Activated CD4-positive, CD25-positive, alpha-beta regulatory T cell (primary cell): ENCODE results near the gene UBE2H.
"Not testable (repeated sequence)": the region's sequence is repeated elsewhere in the genome, so short reads cannot be mapped to it uniquely, and the experiment has no call there.

Experiments used
- DNase-seq, 4 experiments: peaks; one replicate each; lab custom pipeline; 2025; lab: John Stamatoyannopoulos, UW

Gene UBE2H

GRCh38 chr7:129823143-129823542 is 129.6 kb downstream of the UBE2H start:
- not testable (repeated sequence) for DNase-seq

GRCh38 chr7:129821476-129821875 is 131.3 kb downstream of the UBE2H start:
- DNase-seq: no peak

- DNase-seq: no peak
Observed at GRCh38 chr7:129816742-129817141, 136.0 kb downstream of the UBE2H start.

GRCh38 chr7:129807863-129808262 is 144.9 kb downstream of the UBE2H start:
- no peak for DNase-seq

- DNase-seq: no peak
Observed at GRCh38 chr7:129804890-129805719, 147.7 kb downstream of the UBE2H start.

- DNase-seq: no peak
Observed at GRCh38 chr7:129804111-129804889, 148.5 kb downstream of the UBE2H start.

- DNase-seq: no peak
Observed at GRCh38 chr7:129803546-129804081, 149.1 kb downstream of the UBE2H start.

- DNase-seq: no peak
Observed at GRCh38 chr7:129801882-129802281, 150.9 kb downstream of the UBE2H start.

- DNase-seq: no peak
Observed at GRCh38 chr7:129800901-129801300, 151.9 kb downstream of the UBE2H start.

- no peak for DNase-seq
Observed at GRCh38 chr7:129799350-129799955, 153.3 kb downstream of the UBE2H start.

GRCh38 chr7:129798616-129799349 is 154.0 kb downstream of the UBE2H start:
- no peak for DNase-seq

GRCh38 chr7:129797214-129797789 is 155.5 kb downstream of the UBE2H start:
- DNase-seq: no peak

- DNase-seq: no peak
Observed at GRCh38 chr7:129796186-129796775, 156.5 kb downstream of the UBE2H start.

GRCh38 chr7:129794461-129794860 is 158.3 kb downstream of the UBE2H start:
- DNase-seq: not testable (repeated sequence)

GRCh38 chr7:129793506-129794310 is 159.1 kb downstream of the UBE2H start:
- DNase-seq: no peak

GRCh38 chr7:129792721-129793120 is 160.0 kb downstream of the UBE2H start:
- DNase-seq: no peak

GRCh38 chr7:129790136-129790535 is 162.6 kb downstream of the UBE2H start:
- no peak for DNase-seq

GRCh38 chr7:129789652-129790051 is 163.1 kb downstream of the UBE2H start:
- no peak for DNase-seq

- no peak for DNase-seq
Observed at GRCh38 chr7:129789000-129789399, 163.8 kb downstream of the UBE2H start.
